Neuronal stem cell (in vitro differentiated cells): Measurements from ENCODE around the gene MRAP.
A peak's percentile ranks its signal among the peaks of the same experiment; 100 is the strongest.

Source experiments
- DNase-seq: peaks from one replicate; pipeline ENCODE4 v3.0.0-alpha.2; 2013; ENCODE audit warnings: low spot score
- H2AFZ ChIP-seq: one replicate; pipeline ENCODE4 v1.6.1; 2013; ENCODE audit warnings: mild to moderate bottlenecking, low read length, inconsistent platforms
- H2AK5ac ChIP-seq: 2 replicates; pipeline ENCODE4 v1.6.1; 2013; ENCODE audit warnings: low read depth, mild to moderate bottlenecking, inconsistent platforms, low read length, moderate library complexity, mixed read lengths
- H2BK120ac ChIP-seq: 2 replicates; pipeline ENCODE4 v1.6.1; 2013; ENCODE audit warnings: low read depth, mild to moderate bottlenecking, inconsistent platforms, low read length, moderate library complexity, mixed read lengths
- H2BK12ac ChIP-seq: one replicate; pipeline ENCODE4 v1.6.1; 2013; ENCODE audit warnings: low read length, inconsistent platforms
- H2BK15ac ChIP-seq: 2 replicates; pipeline ENCODE4 v1.6.1; 2013; ENCODE audit warnings: mild to moderate bottlenecking, low read length, inconsistent platforms, mixed read lengths
- H2BK5ac ChIP-seq: one replicate; pipeline ENCODE4 v1.6.1; 2013; ENCODE audit warnings: inconsistent platforms, mild to moderate bottlenecking, low read length, moderate library complexity
- H3K14ac ChIP-seq: one replicate; pipeline ENCODE4 v1.6.1; 2013; ENCODE audit warnings: low read length, inconsistent platforms
- H3K18ac ChIP-seq: 2 replicates; pipeline ENCODE4 v1.6.1; 2013; ENCODE audit warnings: low read length, inconsistent platforms
- H3K23ac ChIP-seq: 2 replicates; pipeline ENCODE4 v1.6.1; 2013; ENCODE audit warnings: low read depth, mild to moderate bottlenecking, mixed read lengths, low read length, inconsistent platforms; ENCODE audit not compliant: poor library complexity
- H3K27ac ChIP-seq: replicated peaks from 3 replicates; pipeline ENCODE4 v1.5.1; 2013; ENCODE audit warnings: low read length, inconsistent platforms
- H3K27me3 ChIP-seq, 3 experiments: 2 replicates each; pipeline ENCODE4 v1.6.1; 2013; ENCODE audit warnings: low read length in 3 of 3, mild to moderate bottlenecking in 2 of 3, inconsistent platforms in 1 of 3, low read depth in 1 of 3, mixed read lengths in 1 of 3, moderate library complexity in 1 of 3; ENCODE audit not compliant: control insufficient read depth in 3 of 3, insufficient read depth in 3 of 3
- H3K36me3 ChIP-seq, 2 donors: replicated peaks in 1 of 2; 2 replicates each; pipeline ENCODE4 v1.6.1; 2013; ENCODE audit warnings: low read length in 2 of 2; ENCODE audit not compliant: control insufficient read depth in 2 of 2, insufficient read depth in 2 of 2
- H3K4ac ChIP-seq: 2 replicates; pipeline ENCODE4 v1.6.1; 2013; ENCODE audit warnings: inconsistent platforms, mild to moderate bottlenecking, low read length, moderate library complexity
- H3K4me1 ChIP-seq, 2 donors: 1 replicate in 1 of 2; 2 replicates in 1 of 2; pipeline ENCODE4 v1.6.1; 2013; ENCODE audit warnings: low read length in 2 of 2, low read depth in 1 of 2; ENCODE audit not compliant: control insufficient read depth in 2 of 2, insufficient read depth in 1 of 2
- H3K4me2 ChIP-seq: one replicate; pipeline ENCODE4 v1.6.1; 2013; ENCODE audit warnings: mild to moderate bottlenecking, low read length, inconsistent platforms; ENCODE audit not compliant: insufficient read depth, poor library complexity, severe bottlenecking
- H3K4me3 ChIP-seq, 2 donors: 2 replicates each; pipeline ENCODE4 v1.5.1; 2013; ENCODE audit warnings: low read length in 2 of 2, mild to moderate bottlenecking in 2 of 2, inconsistent platforms in 1 of 2, moderate library complexity in 1 of 2
- H3K79me1 ChIP-seq: one replicate; pipeline ENCODE4 v1.6.1; 2013; ENCODE audit warnings: low read depth, mild to moderate bottlenecking, inconsistent platforms, low read length, moderate library complexity
- H3K9ac ChIP-seq: one replicate; pipeline ENCODE4 v1.6.1; 2013; ENCODE audit warnings: mild to moderate bottlenecking, low read depth, low read length, inconsistent platforms; ENCODE audit not compliant: poor library complexity
- H3K9me3 ChIP-seq, 2 donors: replicated peaks in 1 of 2; 2 replicates each; pipeline versions ENCODE3 to v1.6.1; 2013; ENCODE audit warnings: low read length in 2 of 2, mild to moderate bottlenecking in 2 of 2, inconsistent platforms in 1 of 2, low read depth in 1 of 2, mixed read lengths in 1 of 2, moderate library complexity in 1 of 2; ENCODE audit not compliant: control insufficient read depth in 2 of 2, insufficient read depth in 1 of 2
- H4K8ac ChIP-seq: one replicate; pipeline ENCODE4 v1.6.1; 2013; ENCODE audit warnings: low read depth, mild to moderate bottlenecking, inconsistent platforms, low read length, moderate library complexity
- H4K91ac ChIP-seq: one replicate; pipeline ENCODE4 v1.6.1; 2013; ENCODE audit warnings: low read length, low read depth, mild to moderate bottlenecking, inconsistent platforms; ENCODE audit not compliant: poor library complexity
- WGBS, 2 donors: extraction: QIAGEN DNeasy Blood & Tissue Kit; methylation state at CpG; one replicate each; pipeline ENCODE4 v1.1.7; 2013; ENCODE audit warnings: missing lambda C conversion rate in 2 of 2, mixed read lengths in 1 of 2; ENCODE audit not compliant: insufficient read length in 2 of 2, insufficient replicate concordance in 1 of 2; ENCODE audit errors: extremely low coverage in 2 of 2; 5-methylcytosine and 5-hydroxymethylcytosine counted together

The MRAP gene

DNA sequence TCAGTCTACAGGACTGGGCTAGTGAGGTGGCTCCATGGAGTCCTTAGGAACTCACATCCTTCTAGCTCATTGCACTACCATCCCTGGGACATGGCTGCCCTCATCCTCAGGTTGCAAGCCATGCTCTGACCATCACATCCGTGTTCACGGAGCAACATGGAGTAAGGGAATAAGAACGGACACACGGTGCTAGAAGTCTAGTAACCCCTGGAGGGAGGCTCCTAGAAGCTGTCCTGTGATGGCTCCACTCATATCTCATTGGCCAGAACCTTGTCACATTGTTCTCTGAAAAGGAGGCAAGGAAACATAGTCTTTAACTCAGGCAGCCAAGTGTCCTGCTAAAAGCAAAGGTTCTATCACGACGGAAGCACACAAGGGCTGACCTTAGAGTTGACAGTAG lies 3.9 kb downstream of the MRAP start:
- H3K4me2 ChIP-seq: no peak overlapping the region
- H2BK120ac ChIP-seq: no peak overlapping the region
- no peak overlapping the region for H3K14ac ChIP-seq
- no peak overlapping the region for H3K9ac ChIP-seq
- peaks cover 2% of the 10 kb centered on the region for H3K79me1 ChIP-seq
- no peaks in the 10 kb centered on the region for H3K27me3 ChIP-seq
- H2AFZ ChIP-seq: no peak overlapping the region
- no peak overlapping the region for H2BK15ac ChIP-seq
- H4K91ac ChIP-seq: no peak overlapping the region
- H3K4me3 ChIP-seq: no peak overlapping the region
- no peak for DNase-seq
- H3K23ac ChIP-seq: no peak overlapping the region
- peaks cover 0 to 4% of the 10 kb centered on the region in 2 donors for H3K9me3 ChIP-seq
- WGBS, 2 donors: no CpG with 5 or more reads among the region's 6 CpGs
- no peak overlapping the region for H3K27ac ChIP-seq
- H2BK12ac ChIP-seq: no peak overlapping the region
- no peak overlapping the region for H3K18ac ChIP-seq
- H3K4ac ChIP-seq: no peak overlapping the region
- peaks cover 7 to 24% of the 10 kb centered on the region in 2 donors for H3K36me3 ChIP-seq
- H2AK5ac ChIP-seq: no peak overlapping the region
- peaks cover 0 to 3% of the 10 kb centered on the region in 2 donors for H3K4me1 ChIP-seq
- no peak overlapping the region for H2BK5ac ChIP-seq
- no peak overlapping the region for H4K8ac ChIP-seq

DNA sequence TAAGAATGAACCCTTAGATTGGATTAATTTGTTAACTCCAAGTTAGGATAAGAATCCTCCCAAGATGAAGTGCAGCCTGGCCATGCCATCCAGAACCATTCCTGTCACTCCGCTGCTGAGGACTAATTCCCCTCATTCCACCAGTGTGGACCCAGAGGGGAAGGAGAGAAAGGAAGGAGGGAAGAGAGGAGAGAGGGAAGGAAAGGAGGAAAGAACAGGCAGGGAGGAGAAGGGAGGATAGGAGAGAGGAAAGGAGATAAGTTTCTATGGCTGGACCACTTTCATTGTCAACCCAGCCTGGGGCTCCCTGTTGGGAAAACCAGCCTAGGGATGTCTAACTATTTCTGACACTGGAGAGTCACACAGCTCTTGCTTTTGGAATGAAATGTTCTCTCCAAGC lies 4.7 kb downstream of the MRAP start:
- Histone ChIP-seq H3K36me3 (peaks cover 7 to 24% of the 10 kb centered on the region in 2 donors), H3K27me3 (no peaks in the 10 kb centered on the region)

DNA sequence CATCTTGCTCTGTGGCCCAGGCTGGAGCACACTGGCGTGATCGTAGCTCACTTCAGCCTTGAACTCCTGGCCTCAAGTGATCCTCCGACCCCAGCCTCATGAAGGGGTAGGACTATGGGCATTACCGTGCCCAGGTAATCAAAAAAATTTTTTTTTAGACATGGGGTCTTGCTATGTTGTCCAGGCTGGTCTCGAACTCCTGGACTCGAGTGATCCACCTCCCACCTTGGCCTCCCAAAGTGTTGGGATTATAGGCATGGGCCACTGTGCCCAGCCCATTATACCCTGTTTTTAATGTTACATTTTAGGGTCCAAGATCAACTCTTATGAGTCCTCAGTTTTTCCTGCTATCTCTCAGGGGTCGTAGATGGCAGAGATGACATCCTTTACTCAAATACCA lies 6.3 kb downstream of the MRAP start:
- no peak for DNase-seq
- Histone ChIP-seq H2BK120ac (no peak overlapping the region), H3K14ac (no peak overlapping the region), H3K4me1 (peaks cover 0 to 3% of the 10 kb centered on the region in 2 donors), H2AK5ac (no peak overlapping the region), H2AFZ (no peak overlapping the region), H2BK15ac (no peak overlapping the region), H4K8ac (no peak overlapping the region), H3K27me3 (no peaks in the 10 kb centered on the region), H3K4me3 (no peak overlapping the region), H2BK12ac (no peak overlapping the region), H3K79me1 (peaks cover 2% of the 10 kb centered on the region), H3K4me2 (no peak overlapping the region), H4K91ac (no peak overlapping the region), H3K36me3 (peaks cover 7 to 30% of the 10 kb centered on the region in 2 donors), H2BK5ac (no peak overlapping the region), H3K18ac (no peak overlapping the region), H3K27ac (no peak overlapping the region), H3K4ac (no peak overlapping the region), H3K9ac (no peak overlapping the region), H3K9me3 (peaks cover 0 to 4% of the 10 kb centered on the region in 2 donors), H3K23ac (no peak overlapping the region)
- no CpG with 5 or more reads among the region's 7 CpGs for WGBS, 2 donors

More for the DNA sequence above, 4.7 kb downstream of the MRAP start:
- H2BK120ac ChIP-seq: no peak overlapping the region
- H3K79me1 ChIP-seq: peaks cover 2% of the 10 kb centered on the region
- H3K23ac ChIP-seq: no peak overlapping the region
- peaks cover 0 to 4% of the 10 kb centered on the region in 2 donors for H3K9me3 ChIP-seq
- no peak overlapping the region for H4K91ac ChIP-seq
- H3K9ac ChIP-seq: no peak overlapping the region
- no peak overlapping the region for H3K4me3 ChIP-seq
- no peak overlapping the region for H2BK5ac ChIP-seq
- H2BK15ac ChIP-seq: no peak overlapping the region
- H3K18ac ChIP-seq: no peak overlapping the region
- H2AK5ac ChIP-seq: no peak overlapping the region
- no peak for DNase-seq
- no CpG with 5 or more reads among the region's 1 CpG for WGBS, 2 donors
- no peak overlapping the region for H3K14ac ChIP-seq
- H2BK12ac ChIP-seq: no peak overlapping the region
- H3K27ac ChIP-seq: no peak overlapping the region
- H4K8ac ChIP-seq: no peak overlapping the region
- no peak overlapping the region for H3K4me2 ChIP-seq
- H3K4me1 ChIP-seq: peaks cover 0 to 3% of the 10 kb centered on the region in 2 donors
- H2AFZ ChIP-seq: no peak overlapping the region
- H3K4ac ChIP-seq: no peak overlapping the region

DNA sequence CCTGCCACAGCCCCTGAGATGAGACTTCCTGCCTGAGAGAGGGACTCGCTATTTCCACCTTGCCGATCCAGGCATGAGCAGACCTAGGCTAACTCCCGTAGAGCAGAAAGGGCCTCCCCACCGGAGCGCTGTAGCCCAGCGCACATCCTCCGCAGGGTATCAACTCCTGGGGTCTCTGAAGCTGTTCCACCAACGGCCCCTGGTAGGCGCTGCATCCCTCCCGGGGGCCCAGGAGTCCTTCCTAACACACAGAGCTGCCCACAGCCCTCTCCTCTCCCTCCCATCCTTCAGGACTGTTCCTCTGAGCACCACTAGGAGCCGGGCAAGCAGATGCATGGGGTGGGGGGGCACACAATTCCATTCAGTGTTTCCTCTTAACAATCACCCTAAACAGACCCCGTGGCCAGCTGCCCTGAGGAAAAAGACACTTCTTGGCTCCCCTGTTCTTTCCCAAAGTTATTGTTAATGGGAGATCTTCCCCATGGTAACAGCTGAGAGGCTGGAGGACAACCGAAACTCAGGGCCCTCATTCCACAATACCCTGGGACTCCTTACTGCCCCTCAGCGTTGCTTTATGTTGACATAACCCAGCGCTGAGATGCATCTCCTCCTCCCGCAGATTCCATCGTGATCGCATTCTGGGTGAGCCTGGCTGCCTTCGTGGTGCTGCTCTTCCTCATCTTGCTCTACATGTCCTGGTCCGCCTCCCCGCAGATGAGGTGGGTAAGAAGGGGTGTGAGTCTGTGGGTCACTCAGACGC lies 7.5 kb downstream of the MRAP start:
- Histone ChIP-seq H3K36me3 (peaks cover 0 to 22% of the 10 kb centered on the region in 2 donors), H3K27ac (no peak overlapping the region), H3K4ac (no peak overlapping the region), H3K18ac (no peak overlapping the region), H3K9ac (no peak overlapping the region), H3K9me3 (no peaks in the 10 kb centered on the region), H3K27me3 (no peaks in the 10 kb centered on the region), H2BK15ac (no peak overlapping the region), H3K14ac (no peak overlapping the region), H4K91ac (no peak overlapping the region), H3K4me2 (peak overlapping the region; percentile 21), H2BK5ac (no peak overlapping the region), H2BK120ac (no peak overlapping the region), H3K79me1 (no peaks in the 10 kb centered on the region), H2AFZ (no peak overlapping the region), H3K4me1 (peaks cover 0 to 3% of the 10 kb centered on the region in 2 donors), H3K23ac (no peak overlapping the region), H3K4me3 (no peak overlapping the region), H2BK12ac (no peak overlapping the region), H4K8ac (no peak overlapping the region), H2AK5ac (no peak overlapping the region)
- no CpG with 5 or more reads among the region's 22 CpGs for WGBS, 2 donors
- peak; percentile 55 for DNase-seq
